OCI-LY1 (cell line): ENCODE measurements around the gene ENTREP3.

Source experiments
- H2AFZ ChIP-seq: fragments of 200-600 bp; sonication (generic), shearing (Covaris generic); 2 replicates; pipeline ENCODE4 v1.6.0; 2014; ENCODE audit warnings: antibody characterized with exemption, mild to moderate bottlenecking, low read length
- H3F3A ChIP-seq: fragments of 200-600 bp; sonication (generic), shearing (Covaris generic); 2 replicates; pipeline ENCODE4 v1.6.0; 2014; ENCODE audit warnings: mild to moderate bottlenecking, antibody characterized with exemption, low read length, moderate library complexity; ENCODE audit not compliant: insufficient read depth
- H3K27ac ChIP-seq: fragments of 200-600 bp; sonication (generic); 2 replicates; pipeline ENCODE4 v1.5.1; 2014; ENCODE audit warnings: low read length, mixed run types, mild to moderate bottlenecking, low read depth; ENCODE audit not compliant: poor library complexity, severe bottlenecking
- H3K27me3 ChIP-seq: fragments of 200-600 bp; sonication (generic); 2 replicates; pipeline ENCODE4 v1.6.0; 2014; ENCODE audit warnings: antibody characterized with exemption, mild to moderate bottlenecking, low read length, moderate library complexity; ENCODE audit not compliant: insufficient read depth
- H3K36me3 ChIP-seq: fragments of 200-600 bp; sonication (generic); 2 replicates; pipeline ENCODE4 v1.6.1; 2014; ENCODE audit warnings: mild to moderate bottlenecking, antibody characterized with exemption, low read length, moderate library complexity, mixed read lengths; ENCODE audit not compliant: insufficient read depth
- H3K4me1 ChIP-seq: fragments of 200-600 bp; sonication (generic); 2 replicates; pipeline ENCODE4 v1.5.1; 2014; ENCODE audit warnings: mild to moderate bottlenecking, low read length, moderate library complexity; ENCODE audit not compliant: insufficient read depth, severe bottlenecking
- H3K4me2 ChIP-seq: fragments of 200-600 bp; sonication (generic), shearing (Covaris generic); 2 replicates; pipeline ENCODE4 v1.6.1; 2014; ENCODE audit warnings: low read length
- H3K4me3 ChIP-seq: fragments of 200-600 bp; sonication (generic); 2 replicates; pipeline ENCODE4 v1.5.1; 2014; ENCODE audit warnings: low read length, low read depth, mild to moderate bottlenecking, mixed read lengths; ENCODE audit not compliant: poor library complexity, severe bottlenecking
- H3K79me2 ChIP-seq: fragments of 200-600 bp; shearing (Covaris generic); 2 replicates; pipeline ENCODE4 v1.6.1; 2016; ENCODE audit warnings: mixed run types, low read length, mixed read lengths; ENCODE audit not compliant: insufficient read depth
- H3K9ac ChIP-seq: fragments of 200-600 bp; sonication (generic), shearing (Covaris generic); 2 replicates; pipeline ENCODE4 v1.6.1; 2014; ENCODE audit warnings: mild to moderate bottlenecking, low read length, mixed read lengths
- H3K9me2 ChIP-seq: fragments of 200-600 bp; sonication (generic), shearing (Covaris generic); 2 replicates; pipeline ENCODE4 v1.6.1; 2014; ENCODE audit warnings: low read depth, mild to moderate bottlenecking, low read length, mixed read lengths
- H3K9me3 ChIP-seq: fragments of 200-600 bp; shearing (Covaris generic); 2 replicates; pipeline ENCODE4 v1.6.1; 2014; ENCODE audit warnings: low read length, mixed read lengths
- H4K20me1 ChIP-seq: fragments of 200-600 bp; sonication (generic), shearing (Covaris generic); 2 replicates; pipeline ENCODE4 v1.6.0; 2016; ENCODE audit warnings: mild to moderate bottlenecking, low read length; ENCODE audit not compliant: insufficient read depth
- CTCF ChIP-seq: fragments of 200-600 bp; sonication (generic), shearing (Covaris generic); IDR thresholded peaks from 2 replicates; pipeline ENCODE4 v1.5.1; 2017; ENCODE audit warnings: mild to moderate bottlenecking, antibody characterized with exemption, low read length, moderate library complexity, mixed read lengths
- EZH2 ChIP-seq: fragments of 200-600 bp; sonication (generic), shearing (Covaris generic); IDR thresholded peaks from 2 replicates; pipeline ENCODE4 v1.8.0; 2017; ENCODE audit warnings: borderline replicate concordance, mixed run types, mild to moderate bottlenecking, antibody characterized with exemption, low read length, moderate library complexity, mixed read lengths

ENTREP3 gene

GRCh38 chr1:155210314-155211104, 44.8 kb downstream of the ENTREP3 start:
- H3K27me3 ChIP-seq, result no peaks in the 10 kb centered on the region
- no peak overlapping the region for H3K27ac ChIP-seq
- no peaks in the 10 kb centered on the region for H3K9me3 ChIP-seq
- no peaks in the 10 kb centered on the region for H3K36me3 ChIP-seq
- no peak for TF ChIP-seq EZH2
- no peak for TF ChIP-seq CTCF
- H4K20me1 ChIP-seq, result no peaks in the 10 kb centered on the region
- peaks cover 4% of the 10 kb centered on the region; the same call in 1 of the 2 replicates for H3F3A ChIP-seq
- H3K9ac ChIP-seq, result no peak overlapping the region; the same call in 1 of the 2 replicates
- H3K4me2 ChIP-seq, result peak overlapping the region; percentile 95
- H3K4me3 ChIP-seq, result peak overlapping the region; percentile 94
- peaks cover 31% of the 10 kb centered on the region for H3K4me1 ChIP-seq
- no peaks in the 10 kb centered on the region for H3K79me2 ChIP-seq
- H3K9me2 ChIP-seq, result no peaks in the 10 kb centered on the region
- H2AFZ ChIP-seq, result no peak overlapping the region

- Histone ChIP-seq H3K4me1 (peaks cover 31% of the 10 kb centered on the region), H3K79me2 (no peaks in the 10 kb centered on the region), H3F3A (peaks cover 4% of the 10 kb centered on the region; the same call in 1 of the 2 replicates), H2AFZ (no peak overlapping the region), H3K9me2 (no peaks in the 10 kb centered on the region), H3K27me3 (no peaks in the 10 kb centered on the region), H3K9me3 (no peaks in the 10 kb centered on the region), H3K9ac (peak overlapping the region; percentile 81), H3K4me2 (peak overlapping the region; percentile 95), H3K36me3 (no peaks in the 10 kb centered on the region), H3K27ac (peak overlapping the region; percentile 15), H4K20me1 (no peaks in the 10 kb centered on the region), H3K4me3 (peak overlapping the region; percentile 94)
- TF ChIP-seq EZH2, result no peak
- no peak for TF ChIP-seq CTCF
These were observed 46.0 kb downstream of the ENTREP3 start for GRCh38 chr1:155209312-155209721.

- peak within 1 kb of the TSS; percentile 95 for H3K4me2 ChIP-seq
- peak within 1 kb of the TSS; percentile 94 for H3K4me3 ChIP-seq
- H3K9me3 ChIP-seq, result no peaks in the 10 kb centered on the region
- H3K9me2 ChIP-seq, result no peaks in the 10 kb centered on the region
- peaks cover 4% of the 10 kb centered on the region; the same call in 1 of the 2 replicates for H3F3A ChIP-seq
- H3K4me1 ChIP-seq, result peaks cover 31% of the 10 kb centered on the region
- no peaks in the 10 kb centered on the region for H4K20me1 ChIP-seq
- no peaks in the 10 kb centered on the region for H3K79me2 ChIP-seq
- peak within 1 kb of the TSS; percentile 58 for H3K27ac ChIP-seq
- H3K9ac ChIP-seq, result peak within 1 kb of the TSS; percentile 81
- no peak within 1 kb of the TSS for H2AFZ ChIP-seq
- no peaks in the 10 kb centered on the region for H3K27me3 ChIP-seq
- H3K36me3 ChIP-seq, result no peaks in the 10 kb centered on the region
- TF ChIP-seq EZH2 (no peak), CTCF (no peak)
These were observed 46.6 kb downstream of the ENTREP3 start, which contains the start of gene MTX1 for GRCh38 chr1:155208541-155209311. TSS of gene MTX1 (plus strand) at chr1:155208695. CDS start at chr1:155208805, 110 bp downstream.
